ENCODE results near the gene VIM. TPM values are rescaled to one million over a fixed set of nuclear protein-coding genes. Genes with fewer than 3 reads are reported as not detected.

The VIM gene
- total and polyA plus RNA-seq, 2 of the 4 experiments (the other 2 are of a cell fraction): 4,502 to 6,735 TPM

DNA sequence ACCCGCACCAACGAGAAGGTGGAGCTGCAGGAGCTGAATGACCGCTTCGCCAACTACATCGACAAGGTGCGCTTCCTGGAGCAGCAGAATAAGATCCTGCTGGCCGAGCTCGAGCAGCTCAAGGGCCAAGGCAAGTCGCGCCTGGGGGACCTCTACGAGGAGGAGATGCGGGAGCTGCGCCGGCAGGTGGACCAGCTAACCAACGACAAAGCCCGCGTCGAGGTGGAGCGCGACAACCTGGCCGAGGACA lies 1.6 kb downstream of the VIM start:
- peak overlapping the region; percentile 91 for H3K56ac ChIP-seq (ENCODE audit: extremely low read depth, insufficient read depth, low read length)
- H2AK5ac ChIP-seq (ENCODE audit: low read depth, low read length): peak overlapping the region; percentile 85
- peak overlapping the region; percentile 18 for H2AFZ ChIP-seq (replicated peaks; ENCODE audit: low read length, poor library complexity)
- H4K5ac ChIP-seq (ENCODE audit: low read depth, low read length): peak overlapping the region; percentile 9
- peak overlapping the region; percentile 55 to 81; a peak in 3 of 4 replicates for H4K8ac ChIP-seq (ENCODE audit: low read depth in 2 of 2, low read length in 2 of 2)
- peaks cover 55% of the 10 kb centered on the region for H4K20me1 ChIP-seq (ENCODE audit: insufficient read depth, low read length)
- H3K4me3 ChIP-seq (ENCODE audit: insufficient read depth, low read depth, low read length): peak overlapping the region; percentile 87
- H3K4me1 ChIP-seq (ENCODE audit: control insufficient read depth, insufficient read depth, low read length): peaks cover 16% of the 10 kb centered on the region
- POLR2A ChIA-PET (ENCODE audit: unreplicated experiment): interaction anchor here (0.6 to 3.5 kb wide), 12 partner anchors 11 to 388 kb away, joined by 3 to 25 read pairs (median 4); no protein-coding TSS in a partner anchor
- no peaks in the 10 kb centered on the region for H3K9me3 ChIP-seq (ENCODE audit: control insufficient read depth, insufficient read depth, low read length)
- TF ChIP-seq, protein P1, sequence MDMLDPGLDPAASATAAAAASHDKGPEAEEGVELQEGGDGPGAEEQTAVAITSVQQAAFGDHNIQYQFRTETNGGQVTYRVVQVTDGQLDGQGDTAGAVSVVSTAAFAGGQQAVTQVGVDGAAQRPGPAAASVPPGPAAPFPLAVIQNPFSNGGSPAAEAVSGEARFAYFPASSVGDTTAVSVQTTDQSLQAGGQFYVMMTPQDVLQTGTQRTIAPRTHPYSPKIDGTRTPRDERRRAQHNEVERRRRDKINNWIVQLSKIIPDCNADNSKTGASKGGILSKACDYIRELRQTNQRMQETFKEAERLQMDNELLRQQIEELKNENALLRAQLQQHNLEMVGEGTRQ (IDR thresholded peaks at IDR 0.05; ENCODE audit: low read depth, low read length): no peak
- no peak for TF ChIP-seq FOS (IDR thresholded peaks at IDR 0.05; ENCODE audit: low read depth, low read length)
- no peak for TF ChIP-seq SMC3 (IDR thresholded peaks at IDR 0.05; ENCODE audit: low read depth, low read length)
- no peak for TF ChIP-seq MAZ (IDR thresholded peaks at IDR 0.05; ENCODE audit: borderline replicate concordance, low read depth, low read length)
- TF ChIP-seq MAFK (IDR thresholded peaks at IDR 0.05; ENCODE audit: low read depth, low read length): no peak
- no peak for TF ChIP-seq RAD21 (IDR thresholded peaks at IDR 0.05; ENCODE audit: low read length)
- TF ChIP-seq, protein P2, sequence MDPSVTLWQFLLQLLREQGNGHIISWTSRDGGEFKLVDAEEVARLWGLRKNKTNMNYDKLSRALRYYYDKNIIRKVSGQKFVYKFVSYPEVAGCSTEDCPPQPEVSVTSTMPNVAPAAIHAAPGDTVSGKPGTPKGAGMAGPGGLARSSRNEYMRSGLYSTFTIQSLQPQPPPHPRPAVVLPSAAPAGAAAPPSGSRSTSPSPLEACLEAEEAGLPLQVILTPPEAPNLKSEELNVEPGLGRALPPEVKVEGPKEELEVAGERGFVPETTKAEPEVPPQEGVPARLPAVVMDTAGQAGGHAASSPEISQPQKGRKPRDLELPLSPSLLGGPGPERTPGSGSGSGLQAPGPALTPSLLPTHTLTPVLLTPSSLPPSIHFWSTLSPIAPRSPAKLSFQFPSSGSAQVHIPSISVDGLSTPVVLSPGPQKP (IDR thresholded peaks at IDR 0.05; ENCODE audit: borderline replicate concordance, low read depth, low read length): no peak
- no peak for TF ChIP-seq BHLHE40 (IDR thresholded peaks at IDR 0.05; ENCODE audit: low read depth, low read length)
- TF ChIP-seq, protein P3, sequence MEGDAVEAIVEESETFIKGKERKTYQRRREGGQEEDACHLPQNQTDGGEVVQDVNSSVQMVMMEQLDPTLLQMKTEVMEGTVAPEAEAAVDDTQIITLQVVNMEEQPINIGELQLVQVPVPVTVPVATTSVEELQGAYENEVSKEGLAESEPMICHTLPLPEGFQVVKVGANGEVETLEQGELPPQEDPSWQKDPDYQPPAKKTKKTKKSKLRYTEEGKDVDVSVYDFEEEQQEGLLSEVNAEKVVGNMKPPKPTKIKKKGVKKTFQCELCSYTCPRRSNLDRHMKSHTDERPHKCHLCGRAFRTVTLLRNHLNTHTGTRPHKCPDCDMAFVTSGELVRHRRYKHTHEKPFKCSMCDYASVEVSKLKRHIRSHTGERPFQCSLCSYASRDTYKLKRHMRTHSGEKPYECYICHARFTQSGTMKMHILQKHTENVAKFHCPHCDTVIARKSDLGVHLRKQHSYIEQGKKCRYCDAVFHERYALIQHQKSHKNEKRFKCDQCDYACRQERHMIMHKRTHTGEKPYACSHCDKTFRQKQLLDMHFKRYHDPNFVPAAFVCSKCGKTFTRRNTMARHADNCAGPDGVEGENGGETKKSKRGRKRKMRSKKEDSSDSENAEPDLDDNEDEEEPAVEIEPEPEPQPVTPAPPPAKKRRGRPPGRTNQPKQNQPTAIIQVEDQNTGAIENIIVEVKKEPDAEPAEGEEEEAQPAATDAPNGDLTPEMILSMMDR (conservative IDR thresholded peaks at IDR 0.05; ENCODE audit: low read depth, low read length): no peak
- TF ChIP-seq NFE2L2 (IDR thresholded peaks at IDR 0.05; ENCODE audit: low read depth, low read length): no peak
- TF ChIP-seq RCOR1 (IDR thresholded peaks at IDR 0.05; ENCODE audit: insufficient replicate concordance, low read length): no peak
- no peak for TF ChIP-seq RFX5 (IDR thresholded peaks at IDR 0.05; ENCODE audit: low read depth, low read length)
- TF ChIP-seq CHD1 (IDR thresholded peaks at IDR 0.05; ENCODE audit: low read depth, low read length): no peak
- no peak for TF ChIP-seq MXI1 (IDR thresholded peaks at IDR 0.05; ENCODE audit: borderline replicate concordance, low read depth, low read length)
- no peak for TF ChIP-seq POLR2A (IDR thresholded peaks at IDR 0.05; ENCODE audit: low read depth, low read length)
- TF ChIP-seq CEBPB (IDR thresholded peaks at IDR 0.05; ENCODE audit: low read depth, low read length): no peak
- H3K36me3 ChIP-seq (ENCODE audit: control insufficient read depth, insufficient read depth, low read length): peaks cover 42% of the 10 kb centered on the region
- H3K27me3 ChIP-seq (ENCODE audit: control insufficient read depth, insufficient read depth, low read length): no peaks in the 10 kb centered on the region
- peak overlapping the region; percentile 3; the same call in 1 of the 2 replicates for H3K4me2 ChIP-seq (ENCODE audit: low read depth, low read length)
- H3K79me1 ChIP-seq (ENCODE audit: low read depth in 1 of 2, low read length in 2 of 2): peaks cover 30 to 51% of the 10 kb centered on the region in 2 experiments
- in situ Hi-C loops (cut with MboI; ENCODE audit: low sequenced_read_pairs): loop anchor here (5.0 kb wide), 1 partner anchor 202 kb away; no protein-coding TSS in a partner anchor
- CTCF ChIA-PET: interaction anchor here (0.7 to 1.4 kb wide), 3 partner anchors 18 to 385 kb away, joined by 3 to 8 read pairs (median 4); no protein-coding TSS in a partner anchor
- H3K9ac ChIP-seq (ENCODE audit: low read depth, low read length): peak overlapping the region; percentile 97
- no TSS peak for BruUV-seq (replicated peaks)
- peak overlapping the region; percentile 89 for H2BK5ac ChIP-seq (ENCODE audit: low read depth, low read length, poor library complexity, severe bottlenecking)
- no peak overlapping the region for H2BK20ac ChIP-seq (ENCODE audit: low read depth, low read length)
- H3K14ac ChIP-seq (replicated peaks; ENCODE audit: low read depth, low read length): peak overlapping the region; percentile 89
- H3K27ac ChIP-seq (ENCODE audit: insufficient read depth, low read length): peak overlapping the region; percentile 91
- H4K91ac ChIP-seq (ENCODE audit: insufficient read depth, low read depth, low read length): peak overlapping the region; percentile 82
- no peak for DNase-seq
- peak overlapping the region; percentile 96 for H2AK9ac ChIP-seq (replicated peaks; ENCODE audit: low read depth, low read length, poor library complexity)
- H3K9me1 ChIP-seq (ENCODE audit: insufficient read depth, low read length): peaks cover 15% of the 10 kb centered on the region
- no peak overlapping the region for H2BK15ac ChIP-seq (ENCODE audit: low read depth, low read length)
- peak overlapping the region; percentile 87 for H3K23ac ChIP-seq (ENCODE audit: low read depth, low read length)
- peak overlapping the region; percentile 95 for H3K4ac ChIP-seq (ENCODE audit: low read depth, low read length)
- dilution Hi-C loops (cut with HindIII; ENCODE audit: low sequenced_read_pairs, unreplicated experiment): no loop called here
- ATAC-seq (ENCODE audit: low read depth): no peak
- H2BK120ac ChIP-seq (ENCODE audit: low read depth, low read length): peak overlapping the region; percentile 21
- intact Hi-C loops (cut with micrococcal nuclease): loop anchor here (1.0 to 5.0 kb wide), 6 partner anchors 15 to 387 kb away; partner anchors contain the start of gene TRDMT1
- peak overlapping the region; percentile 43 for H3K18ac ChIP-seq (ENCODE audit: low read depth, low read length)
- 0% methylated on average over 12 of the region's 21 CpGs; no CpG with 5 or more reads in 1 of the 2 experiments for WGBS, 2 experiments (ENCODE audit: extremely low coverage in 2 of 2, insufficient read length in 1 of 2)

All from IMR-90 (cell line).